GM12878 (cell line): ENCODE measurements around the gene C1GALT1. TPM values are rescaled to one million over a fixed set of nuclear protein-coding genes. Genes with fewer than 3 reads are reported as not detected.
"Not testable (repeated sequence)": the region's sequence is repeated elsewhere in the genome, so short reads cannot be mapped to it uniquely, and the experiment has no call there.

Source experiments
- ATAC-seq: fragments of 200-7000 bp; cut with Tn5 transposase; 3 replicates; pipeline ENCODE4 v1.9.1; 2020; ENCODE audit warnings: mild to moderate bottlenecking, moderate library complexity
- BruUV-seq: library from RNA; stranded (reverse); fragments of 400-500 nt; replicated peaks from 2 replicates; lab custom pipeline; 2021; lab: Mats Ljungman, UMichigan
- CTCF ChIA-PET: fragments of 300-600 bp; sonication (Branson Sonifier 250); formaldehyde crosslinking; extraction: SDS; loops from one replicate; lab custom pipeline; 2021; ENCODE audit warnings: inconsistent platforms; lab: Yijun Ruan, JAX
- POLR2A ChIA-PET: fragments of 350-600 bp; formaldehyde crosslinking; extraction: SDS; loops from one replicate; lab custom pipeline; 2021; ENCODE audit warnings: inconsistent platforms; lab: Charles Lee
- RAD21 ChIA-PET: fragments of 300-600 bp; sonication (Branson Sonifier 250); formaldehyde crosslinking; loops from one replicate; lab custom pipeline; 2023; ENCODE audit warnings: antibody characterized with exemption; ENCODE audit not compliant: unreplicated experiment; lab: Charles Lee
- SMC1A ChIA-PET: fragments of 300-600 bp; sonication (Branson Sonifier 250); formaldehyde crosslinking; loops from one replicate; lab custom pipeline; 2023; ENCODE audit not compliant: unreplicated experiment, uncharacterized antibody; lab: Charles Lee
- DNase-seq: peaks from one replicate; pipeline ENCODE4 v3.0.0-alpha.2; 2011; ENCODE audit warnings: low read depth, low spot score
- FAIRE-seq: peaks from 3 replicates; lab custom pipeline; 2011; peaks lifted over from hg19 to GRCh38; lab: Jason Lieb, UNC
- H2AFZ ChIP-seq: 2 replicates; pipeline ENCODE4 v1.6.0; 2011; ENCODE audit warnings: low read depth, low read length, control low read depth; ENCODE audit not compliant: control insufficient read depth
- H3K27ac ChIP-seq: 2 replicates; pipeline ENCODE4 v1.5.1; 2011; ENCODE audit warnings: control low read depth; ENCODE audit not compliant: control insufficient read depth, insufficient read depth
- H3K27me3 ChIP-seq, 2 experiments: replicated peaks in 1 of 2; 2 replicates each; pipeline versions ENCODE4 v1.6.0 to v1.6.1; 2011; ENCODE audit warnings: low read length in 1 of 2; ENCODE audit not compliant: control insufficient read depth in 2 of 2, insufficient read depth in 2 of 2
- H3K36me3 ChIP-seq, 2 experiments: 2 replicates each; pipeline ENCODE4 v1.5.1; 2011; ENCODE audit warnings: low read length in 1 of 2; ENCODE audit not compliant: control insufficient read depth in 2 of 2, insufficient read depth in 2 of 2
- H3K4me1 ChIP-seq: 2 replicates; pipeline ENCODE4 v1.6.1; 2011; ENCODE audit warnings: mild to moderate bottlenecking, low read length, moderate library complexity, mixed read lengths; ENCODE audit not compliant: control insufficient read depth, insufficient read depth
- H3K4me2 ChIP-seq: 2 replicates; pipeline ENCODE4 v1.6.0; 2011; ENCODE audit warnings: control low read depth; ENCODE audit not compliant: control insufficient read depth, insufficient read depth
- H3K4me3 ChIP-seq: fragments of 200-600 bp; sonication (generic); 2 replicates; pipeline ENCODE4 v1.5.1; 2016
- H3K79me2 ChIP-seq: 2 replicates; pipeline ENCODE4 v1.6.0; 2011; ENCODE audit warnings: low read length; ENCODE audit not compliant: control insufficient read depth, insufficient read depth
- H3K9ac ChIP-seq: 2 replicates; pipeline ENCODE4 v1.8.0; 2011; ENCODE audit warnings: low read length, control low read depth, mixed read lengths; ENCODE audit not compliant: control insufficient read depth, insufficient read depth
- H3K9me3 ChIP-seq: replicated peaks from 3 replicates; pipeline ENCODE4 v1.5.1; 2011; ENCODE audit warnings: mild to moderate bottlenecking, low read length; ENCODE audit not compliant: control insufficient read depth, insufficient read depth
- H4K20me1 ChIP-seq: 2 replicates; pipeline ENCODE4 v1.6.0; 2011; ENCODE audit not compliant: control insufficient read depth, insufficient read depth
- WGBS: methylation state at CpG from one replicate; pipeline ENCODE4 v1.1.6; 2016; ENCODE audit warnings: low lambda C conversion rate; ENCODE audit not compliant: insufficient replicate concordance, insufficient coverage; ENCODE audit errors: missing lambda C conversion rate; 5-methylcytosine and 5-hydroxymethylcytosine counted together
- in situ Hi-C: fragments of 300-500 bp; cut with MboI; formaldehyde crosslinking; loops from 9 replicates; pipeline ENCODE4 v1.14.3; 2018; ENCODE audit warnings: mixed read lengths
- intact Hi-C: fragments of 100-400 bp; cut with micrococcal nuclease; formaldehyde crosslinking; loops from one replicate; pipeline ENCODE4 v1.14.2; 2022; ENCODE audit not compliant: unreplicated experiment
- polyA plus RNA-seq, 11 experiments: library from polyadenylated mRNA; depleted of rRNA in 4 of 11; unstranded in 6 of 11; stranded (reverse) in 5 of 11; fragments of >200 nt; fragmentation: Nextera tagmentation in 4 of 11; fragmentation: Illumina TruSeq in 1 of 11; extraction: Ambion mirVana in 4 of 11; extraction: Trizol in 1 of 11; gene quantifications; 1 replicate in 1 of 11; 2 replicates in 10 of 11; pipeline versions ENCODE4 v1.2.1 to v1.2.3, GENCODE V29; 2011 to 2016; ENCODE audit warnings: inconsistent platforms in 2 of 11, missing spikeins in 2 of 11, low read depth in 1 of 11
- total RNA-seq, 4 experiments: library from RNA; depleted of rRNA in 3 of 4; stranded (reverse); fragments of >200 nt in 3 of 4; fragmentation: Illumina TruSeq in 1 of 4; extraction: Trizol in 1 of 4; gene quantifications; 2 replicates each; pipeline versions ENCODE4 v1.2.1 to v1.2.3, GENCODE V29; 2013 to 2021

Gene C1GALT1
- total and polyA plus RNA-seq, 10 of the 15 experiments (the other 5 are each of a cell fraction or from before 2014, with no cell fraction given) = 1.6 to 25.0 (median 8.5) TPM

DNA sequence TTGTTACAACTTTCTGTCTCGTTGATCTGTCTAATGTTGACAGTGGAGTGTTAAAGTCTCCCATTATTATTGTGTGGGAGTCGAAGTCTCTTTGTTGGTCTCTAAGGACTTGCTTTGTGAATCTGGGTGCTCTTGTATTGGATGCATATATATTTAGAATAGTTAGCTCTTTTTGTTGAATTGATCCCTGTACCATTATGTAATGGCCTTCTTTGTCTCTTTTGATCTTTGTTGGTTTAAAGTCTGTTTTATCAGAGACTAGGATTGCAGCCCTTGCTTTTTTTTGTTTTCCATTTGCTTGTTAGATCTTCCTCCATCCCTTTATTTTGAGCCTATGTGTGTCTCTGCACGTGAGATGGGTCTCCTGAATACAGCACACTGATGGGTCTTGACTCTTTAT is 17.2 kb downstream of the C1GALT1 start:
- BruUV-seq, H2AFZ ChIP-seq, H3K9me3 ChIP-seq, FAIRE-seq, DNase-seq, H4K20me1 ChIP-seq, SMC1A ChIA-PET, H3K4me3 ChIP-seq, H3K4me2 ChIP-seq, H3K36me3 ChIP-seq, intact Hi-C loops, H3K9ac ChIP-seq, H3K27ac ChIP-seq, H3K27me3 ChIP-seq, in situ Hi-C loops, ATAC-seq: not testable (repeated sequence)
- RAD21 ChIA-PET = interaction anchor here (1.7 kb wide), 1 partner anchor 58 kb away, joined by 3 read pairs; no protein-coding TSS in a partner anchor
- H3K4me1 ChIP-seq = peaks cover 16% of the 10 kb centered on the region
- POLR2A ChIA-PET = interaction anchor here (0.7 kb wide), 1 partner anchor 16 kb away, joined by 3 read pairs; no protein-coding TSS in a partner anchor
- 96% methylated on average over 3 of the region's 3 CpGs for WGBS
- CTCF ChIA-PET = interaction anchor here (0.6 to 1.3 kb wide), 2 partner anchors 18 to 1116 kb away, joined by 3 read pairs; no protein-coding TSS in a partner anchor
- peaks cover 19% of the 10 kb centered on the region for H3K79me2 ChIP-seq

DNA sequence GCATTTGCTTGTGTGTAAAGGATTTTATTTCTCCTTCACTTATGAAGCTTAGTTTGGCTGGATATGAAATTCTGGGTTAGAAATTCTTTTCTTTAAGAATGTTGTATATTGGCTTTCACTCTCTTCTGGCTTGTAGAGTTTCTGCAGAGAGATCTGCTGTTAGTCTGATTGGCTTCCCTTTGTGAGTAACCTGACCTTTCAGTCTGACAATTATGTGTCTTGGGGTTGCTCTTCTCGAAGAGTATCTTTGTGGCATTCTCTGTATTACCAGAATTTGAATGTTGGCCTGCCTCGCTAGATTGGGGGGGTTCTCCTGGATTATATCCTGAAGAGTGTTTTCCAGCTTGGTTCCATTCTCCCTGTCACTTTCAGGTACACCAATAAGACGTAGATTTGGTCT is 17.9 kb downstream of the C1GALT1 start:
- H3K9me3 ChIP-seq, BruUV-seq, H3K27ac ChIP-seq, ATAC-seq, in situ Hi-C loops, H3K36me3 ChIP-seq, H4K20me1 ChIP-seq, H3K4me2 ChIP-seq, H3K9ac ChIP-seq, H3K27me3 ChIP-seq, H3K4me3 ChIP-seq, DNase-seq, H2AFZ ChIP-seq, FAIRE-seq: not testable (repeated sequence)
- WGBS = 48% methylated on average over 3 of the region's 3 CpGs
- ChIA-PET SMC1A (interaction anchor here (1.5 to 2.1 kb wide), 2 partner anchors 13 to 17 kb away, joined by 3 to 6 read pairs; no protein-coding TSS in a partner anchor), POLR2A (interaction anchor here (0.7 kb wide), 1 partner anchor 17 kb away, joined by 3 read pairs; no protein-coding TSS in a partner anchor), CTCF (interaction anchor here (0.6 to 1.3 kb wide), 2 partner anchors 18 to 1115 kb away, joined by 3 read pairs; no protein-coding TSS in a partner anchor), RAD21 (interaction anchor here (1.7 to 1.9 kb wide), 2 partner anchors 12 to 58 kb away, joined by 3 to 4 read pairs; no protein-coding TSS in a partner anchor)
- intact Hi-C loops = loop anchor here (5.0 kb wide), 1 partner anchor 57 kb away; no protein-coding TSS in a partner anchor
- peaks cover 16% of the 10 kb centered on the region for H3K4me1 ChIP-seq
- peaks cover 23% of the 10 kb centered on the region for H3K79me2 ChIP-seq
